Cardiac atrium fibroblast (primary cell): ENCODE results near the gene GSC2. TPM values are rescaled to one million over a fixed set of nuclear protein-coding genes. Genes with fewer than 3 reads are reported as not detected.

Experiments
- total RNA-seq: library from RNA; depleted of rRNA; stranded (reverse); fragments of >200 nt; gene quantifications from 2 replicates; pipeline ENCODE4 v1.2.3, GENCODE V29; 2015

Gene GSC2, protein sequence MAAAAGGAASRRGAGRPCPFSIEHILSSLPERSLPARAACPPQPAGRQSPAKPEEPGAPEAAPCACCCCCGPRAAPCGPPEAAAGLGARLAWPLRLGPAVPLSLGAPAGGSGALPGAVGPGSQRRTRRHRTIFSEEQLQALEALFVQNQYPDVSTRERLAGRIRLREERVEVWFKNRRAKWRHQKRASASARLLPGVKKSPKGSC
- not detected in 2 replicates for total RNA-seq

DNA sequence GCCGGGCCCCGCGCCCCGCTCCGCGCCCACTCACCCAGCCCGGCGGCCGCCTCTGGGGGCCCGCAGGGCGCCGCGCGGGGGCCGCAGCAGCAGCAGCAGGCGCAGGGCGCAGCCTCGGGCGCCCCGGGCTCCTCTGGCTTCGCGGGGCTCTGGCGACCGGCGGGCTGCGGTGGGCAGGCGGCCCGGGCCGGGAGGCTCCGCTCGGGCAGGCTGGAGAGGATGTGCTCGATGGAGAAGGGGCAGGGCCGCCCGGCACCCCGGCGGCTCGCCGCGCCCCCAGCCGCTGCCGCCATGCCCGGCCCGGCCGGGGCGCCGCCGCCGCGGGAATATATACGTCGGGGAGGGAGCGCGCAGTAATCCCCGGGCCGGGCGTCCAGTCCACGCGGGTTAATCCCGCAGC lies at the start of gene GSC2:
TSS of gene GSC2 (minus strand) at position 302 of the 400 bp plus-strand sequence. CDS start at position 293, 9 bp downstream.

DNA sequence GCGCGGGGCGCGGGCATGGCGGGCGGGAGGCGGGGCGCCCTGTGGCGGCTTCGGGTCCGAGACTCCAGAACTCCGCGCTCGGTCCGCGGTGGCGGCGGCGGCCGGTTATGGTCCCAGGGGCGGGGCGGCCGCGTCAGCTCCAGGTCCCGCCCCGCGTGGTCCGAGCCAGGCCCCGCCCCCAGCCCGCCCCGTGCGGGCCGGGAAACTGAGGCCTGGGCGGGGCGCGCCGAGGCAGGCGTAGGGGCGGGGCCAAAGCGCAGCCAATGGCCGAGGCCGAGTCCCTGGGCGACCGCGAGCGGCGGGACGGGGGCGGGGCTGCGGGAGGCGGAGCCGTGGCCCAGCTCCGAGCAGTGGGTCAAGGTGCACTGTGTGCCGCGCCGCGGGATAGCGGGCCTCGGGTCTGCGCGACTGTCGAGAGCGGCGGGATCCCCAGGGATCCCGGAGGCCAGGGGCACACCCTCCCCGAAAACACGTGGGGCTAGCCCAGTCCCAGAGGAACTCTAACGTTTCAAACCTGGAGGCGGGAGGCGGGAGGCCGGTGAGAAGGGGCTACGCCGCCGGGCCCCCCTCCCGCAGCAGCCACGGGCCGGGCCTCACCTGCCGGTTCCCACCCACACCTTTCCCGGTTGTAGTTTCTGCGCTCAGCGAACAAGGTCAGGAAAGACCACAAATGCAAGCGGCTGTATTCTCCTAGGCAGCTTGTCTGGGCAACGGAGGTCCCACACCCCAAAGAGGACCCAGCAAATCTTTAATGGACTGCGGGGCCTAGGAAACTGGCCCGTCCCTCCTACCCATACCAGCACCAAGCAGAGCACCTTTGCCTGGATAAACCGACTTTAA lies 28.8 kb upstream of the GSC2 start, which contains the start of gene SLC25A1:
TSS of gene SLC25A1 (minus strand) at position 80 of the 840 bp plus-strand sequence. CDS start at position 17, 63 bp downstream.

DNA sequence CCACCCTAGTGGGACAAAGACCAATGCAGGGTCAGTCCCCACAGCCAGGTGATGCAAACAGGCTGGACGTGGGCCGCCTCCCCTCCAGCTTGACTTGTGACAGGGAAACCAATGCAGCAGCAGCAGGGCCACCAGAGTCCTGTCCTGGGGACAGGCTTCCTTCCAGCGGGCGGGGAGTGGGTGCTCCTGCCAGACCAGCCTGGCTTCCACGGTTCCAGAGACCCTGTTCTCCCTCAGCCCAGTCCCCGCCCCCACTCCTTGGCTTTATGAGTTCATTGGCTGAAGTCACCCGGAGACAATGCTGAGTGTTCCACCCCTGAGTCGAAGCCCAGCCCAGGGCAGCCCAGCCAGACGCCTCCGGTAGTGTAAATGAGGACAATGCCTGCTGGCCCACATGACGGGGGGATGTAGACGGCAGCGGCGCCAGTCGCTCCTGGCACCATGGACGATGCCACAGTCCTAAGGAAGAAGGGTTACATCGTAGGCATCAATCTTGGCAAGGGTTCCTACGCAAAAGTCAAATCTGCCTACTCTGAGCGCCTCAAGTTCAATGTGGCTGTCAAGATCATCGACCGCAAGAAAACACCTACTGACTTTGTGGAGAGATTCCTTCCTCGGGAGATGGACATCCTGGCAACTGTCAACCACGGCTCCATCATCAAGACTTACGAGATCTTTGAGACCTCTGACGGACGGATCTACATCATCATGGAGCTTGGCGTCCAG lies 19.0 kb downstream of the GSC2 start, which contains the start of gene TSSK2:
TSS of gene TSSK2 (plus strand) at position 350 of the 726 bp plus-strand sequence. CDS start at position 442, 92 bp downstream.

DNA sequence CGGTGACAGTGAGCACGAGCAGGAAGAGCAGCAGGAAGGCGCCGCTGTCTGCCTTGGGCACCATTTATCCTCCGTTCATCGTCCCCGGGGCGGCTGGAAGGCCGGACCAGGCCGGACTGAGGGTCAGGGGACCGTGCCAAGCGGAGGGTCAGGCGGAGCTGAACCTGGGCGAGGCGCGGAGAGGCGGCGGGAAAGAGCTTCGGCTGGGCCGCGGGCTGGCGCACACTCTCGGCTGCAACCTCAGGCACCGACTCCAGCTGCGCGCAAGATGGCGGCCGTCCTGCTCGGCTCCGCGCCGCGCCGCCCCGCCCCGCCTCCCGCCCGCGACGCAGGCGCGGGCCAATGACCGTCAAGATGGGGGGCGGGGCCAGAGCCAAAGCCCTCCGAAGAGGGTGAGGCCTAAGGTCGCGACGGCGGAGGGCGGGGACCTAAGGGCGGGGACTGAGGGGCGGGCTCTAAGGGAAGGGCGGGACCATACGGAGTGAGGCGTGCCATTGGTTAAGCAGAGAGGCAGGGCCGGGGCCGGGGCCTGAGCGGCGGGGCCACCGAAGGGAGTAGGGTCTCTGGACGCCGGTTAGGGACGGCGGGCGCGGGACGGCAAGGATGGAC lies 27.8 kb downstream of the GSC2 start, which contains the start of gene DGCR2:
TSS of gene DGCR2 (minus strand) at position 270 of the 609 bp plus-strand sequence. CDS start at position 64, 206 bp downstream.

Other genes with a start within 250 kb of the GSC2 start
- gene DGCR6, start 244.0 kb downstream of the GSC2 start, total RNA-seq: 1.1 and 1.4 TPM in 2 replicates
- gene PRODH, start 214.0 kb downstream of the GSC2 start, total RNA-seq: not detected in 2 replicates
- gene DGCR2, start 27.9 kb downstream of the GSC2 start, total RNA-seq: 33.9 and 39.9 TPM in 2 replicates
- not detected in 2 replicates for gene TSSK2, start 19.0 kb downstream of the GSC2 start, total RNA-seq
- 13.9 and 15.9 TPM in 2 replicates for gene ESS2, start 5.6 kb downstream of the GSC2 start, total RNA-seq
- gene SLC25A1, start 28.4 kb upstream of the GSC2 start, total RNA-seq: 146 and 197 TPM in 2 replicates
- gene CLTCL1, start 141.4 kb upstream of the GSC2 start, total RNA-seq: 8.4 and 20.2 TPM in 2 replicates